Activated CD4-positive, alpha-beta T cell treated with anti-CD3 and anti-CD28 coated beads, Interleukin-2, Interleukin-6, amounts not matched to agents 100 ng/mL and 50 ng/mL, durations not matched to agents 16 hours and 8 hours (primary cell): ENCODE data around the gene SKIL.
A peak's percentile ranks its signal among the peaks of the same experiment; 100 is the strongest.
"Not testable (repeated sequence)": the region's sequence is repeated elsewhere in the genome, so short reads cannot be mapped to it uniquely, and the experiment has no call there.

Source experiments
- DNase-seq: peaks from one replicate; pipeline ENCODE4 v3.0.0-alpha.2; 2020

The SKIL gene

GRCh38 chr3:170357176-170358041, at the start of gene SKIL:
SKIL (plus strand) TSS chr3:170357715; CDS start chr3:170360332, 2,617 bp downstream.
- DNase-seq, result peak; percentile 96

GRCh38 chr3:170309046-170309445, 48.5 kb upstream of the SKIL start:
- no peak for DNase-seq

GRCh38 chr3:170317954-170318353, 39.6 kb upstream of the SKIL start:
- no peak for DNase-seq

DNA sequence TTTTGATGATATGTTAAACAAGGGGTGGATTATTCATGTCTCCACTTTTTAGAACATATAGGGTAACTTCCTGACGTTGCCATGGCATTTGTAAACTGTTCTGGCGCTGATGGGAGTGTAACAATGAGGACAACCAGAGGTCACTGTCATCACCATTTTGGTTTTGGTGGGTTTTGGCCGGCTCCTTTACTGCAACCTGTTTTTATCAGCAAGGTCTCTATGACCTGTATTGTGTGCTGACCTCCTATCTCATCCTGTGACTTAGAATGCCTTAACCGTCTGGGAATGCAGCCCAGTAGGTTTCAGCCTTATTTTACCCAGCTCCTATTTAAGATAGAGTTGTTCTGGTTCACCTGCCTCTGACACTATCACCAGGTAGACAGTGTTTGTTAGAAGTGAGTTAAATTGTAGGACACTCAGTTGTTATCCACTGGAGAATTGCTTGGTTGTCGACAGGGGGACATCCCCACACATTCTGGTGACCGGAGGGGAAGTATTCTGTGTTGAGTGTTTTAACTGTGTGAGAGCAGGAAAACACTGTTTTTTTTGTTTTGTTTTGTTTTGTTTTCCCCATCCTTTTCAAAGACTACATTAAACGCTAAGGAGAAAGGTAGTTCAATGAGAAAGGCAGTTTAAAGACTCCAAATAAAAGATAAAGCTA, 36.9 kb upstream of the SKIL start:
- no peak for DNase-seq

DNA sequence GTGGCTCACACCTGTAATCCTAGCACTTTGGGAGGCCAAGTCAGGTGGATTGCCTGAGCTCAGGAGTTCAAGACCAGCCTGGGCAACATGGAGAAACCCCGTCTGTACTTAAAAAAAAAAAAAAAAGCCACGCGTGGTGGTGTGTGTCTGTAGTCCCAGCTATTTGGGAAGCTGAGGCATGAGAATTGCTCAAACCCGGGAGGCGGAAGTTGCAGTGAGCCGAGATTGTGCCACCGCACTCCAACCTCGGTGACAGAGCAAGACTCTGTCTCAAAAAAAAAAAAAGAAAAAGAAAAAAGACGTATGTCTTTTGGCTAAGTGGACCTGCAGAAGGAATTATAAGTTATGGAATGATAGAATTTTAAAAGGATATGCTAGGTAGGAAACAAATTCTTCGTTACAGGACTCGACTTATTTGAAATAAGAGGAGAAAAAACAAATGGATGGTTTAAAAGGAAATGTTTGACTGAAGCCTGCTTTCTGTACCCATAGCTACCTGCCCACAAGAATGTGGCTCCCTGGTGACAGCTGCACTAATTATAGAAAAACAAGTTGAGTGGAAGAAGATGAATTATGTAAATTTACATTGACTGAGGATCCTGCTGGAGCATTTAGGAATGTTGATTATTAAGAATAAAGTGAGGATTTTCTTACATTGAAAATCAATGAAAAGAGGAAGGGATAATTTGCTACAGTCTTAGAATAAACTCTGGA, 36.0 kb upstream of the SKIL start:
- no peak for DNase-seq

- DNase-seq, result no peak
Measured at GRCh38 chr3:170322566-170323269, 34.8 kb upstream of the SKIL start.

DNA sequence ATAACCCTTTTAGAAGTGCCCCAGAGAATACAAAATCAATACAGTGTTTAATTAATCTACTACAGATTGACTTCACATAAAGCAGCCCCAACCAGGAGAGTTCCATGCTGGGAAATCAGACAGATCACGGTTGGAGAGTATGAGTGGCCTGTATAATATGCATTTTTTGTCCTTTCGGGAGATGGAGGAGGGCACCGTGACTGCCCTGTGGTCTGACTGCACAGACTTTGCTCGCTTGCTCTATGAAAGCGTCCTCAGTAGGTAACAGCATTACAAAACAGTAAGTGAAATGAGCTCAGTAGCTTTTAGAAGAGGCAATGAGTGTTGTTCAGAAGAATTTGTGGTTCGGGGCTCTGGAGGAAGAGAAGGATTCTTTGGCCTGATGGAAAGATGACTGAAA, 34.2 kb upstream of the SKIL start:
- no peak for DNase-seq

- DNase-seq, result no peak
Measured at GRCh38 chr3:170324962-170325361, 32.6 kb upstream of the SKIL start.

- peak; percentile 16 for DNase-seq
Measured at GRCh38 chr3:170327040-170327808, 30.3 kb upstream of the SKIL start.

- not testable (repeated sequence) for DNase-seq
Measured at GRCh38 chr3:170327868-170328548, 29.5 kb upstream of the SKIL start.

DNA sequence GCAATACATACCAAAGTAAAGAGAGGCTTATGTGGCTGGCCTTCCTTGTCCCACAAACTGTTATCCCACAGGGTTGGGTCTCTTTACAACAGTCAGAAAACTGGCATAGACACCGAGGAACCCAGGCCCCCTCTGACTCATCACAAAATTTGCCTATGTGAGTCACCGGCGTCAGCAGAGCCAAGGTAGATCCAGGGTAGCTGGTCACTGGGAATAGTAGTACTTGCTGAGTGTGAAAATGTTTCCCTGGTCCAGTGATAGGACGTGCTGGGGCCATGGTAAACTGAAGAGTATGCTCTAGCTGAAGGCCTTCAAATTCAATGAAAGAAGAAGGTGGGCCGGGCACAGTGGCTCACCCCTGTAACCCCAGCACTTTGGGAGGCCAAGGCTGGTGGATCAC, 27.1 kb upstream of the SKIL start:
- no peak for DNase-seq

DNA sequence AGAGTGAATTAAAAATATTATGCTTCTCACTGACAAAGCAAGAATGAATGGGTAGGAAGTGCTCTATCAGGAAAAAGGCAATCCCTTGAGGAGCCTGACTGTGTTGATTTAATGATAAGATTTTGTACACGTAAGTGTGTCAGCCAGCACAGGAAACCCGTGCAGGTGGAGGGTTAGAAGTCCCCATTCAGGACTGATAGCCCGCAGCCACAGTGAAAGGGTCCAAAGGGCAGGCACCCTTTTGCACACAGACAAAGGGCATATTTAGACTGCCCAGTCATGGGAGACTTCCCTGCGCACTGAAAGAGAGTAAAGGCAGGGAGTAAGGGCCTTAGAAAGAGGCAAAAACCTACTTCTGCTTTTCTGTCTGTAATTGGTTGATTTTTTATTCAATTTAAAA, 26.4 kb upstream of the SKIL start:
- DNase-seq, result no peak

- no peak for DNase-seq
Measured at GRCh38 chr3:170337420-170337819, 20.1 kb upstream of the SKIL start.

DNA sequence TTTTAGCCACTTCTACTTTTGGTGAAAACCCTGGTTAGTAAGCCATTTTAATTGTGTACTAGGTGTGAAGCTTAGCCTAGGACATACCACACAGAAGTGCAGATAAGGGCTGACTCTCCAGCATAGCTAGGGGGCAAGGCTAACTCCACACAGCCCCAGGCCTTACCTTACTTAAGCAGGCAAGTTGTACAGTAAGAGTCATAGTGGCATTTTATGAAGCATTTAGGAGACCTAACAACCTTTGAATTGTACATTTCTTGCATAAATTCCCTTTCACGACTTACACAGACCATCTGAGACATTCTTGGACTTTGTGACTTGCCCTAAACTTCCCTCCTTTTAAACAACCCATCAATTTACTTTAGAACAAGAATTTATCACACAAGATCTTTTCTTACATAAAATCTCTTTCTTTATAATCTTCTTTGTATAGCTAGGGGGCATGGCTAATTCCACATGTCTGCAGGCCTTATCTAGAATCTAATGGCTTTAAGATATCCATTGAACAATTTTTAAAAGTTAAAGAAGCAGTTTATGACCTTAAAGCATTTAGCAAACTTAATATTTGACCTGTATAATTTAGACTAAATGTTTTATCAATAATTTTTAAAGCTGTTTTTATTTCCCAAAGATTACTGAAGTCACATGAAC, 18.7 kb upstream of the SKIL start:
- no peak for DNase-seq

DNA sequence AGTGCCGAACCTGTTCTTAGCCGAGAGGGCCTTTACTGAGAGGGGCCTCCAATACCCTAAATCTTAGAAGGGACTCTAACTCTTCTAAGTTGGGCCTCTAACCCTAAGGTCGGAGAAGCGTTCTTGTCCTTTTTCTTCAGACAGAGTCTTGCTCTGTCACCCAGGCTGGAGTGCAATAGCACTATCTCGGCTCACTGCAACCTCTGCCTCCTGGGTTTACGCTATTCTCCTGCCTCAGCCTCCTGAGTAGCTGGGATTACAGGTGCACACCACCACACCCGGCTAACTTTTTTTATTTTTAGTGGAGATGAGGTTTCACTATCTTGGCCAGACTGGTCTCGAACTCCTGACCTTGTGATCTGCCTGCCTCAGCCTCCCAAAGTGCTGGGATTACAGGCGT, 15.2 kb upstream of the SKIL start:
- not testable (repeated sequence) for DNase-seq

GRCh38 chr3:170343859-170344258, 13.7 kb upstream of the SKIL start:
- not testable (repeated sequence) for DNase-seq

GRCh38 chr3:170344971-170345370, 12.5 kb upstream of the SKIL start:
- no peak for DNase-seq

- DNase-seq, result no peak
Measured at GRCh38 chr3:170346481-170347392, 10.8 kb upstream of the SKIL start.

DNA sequence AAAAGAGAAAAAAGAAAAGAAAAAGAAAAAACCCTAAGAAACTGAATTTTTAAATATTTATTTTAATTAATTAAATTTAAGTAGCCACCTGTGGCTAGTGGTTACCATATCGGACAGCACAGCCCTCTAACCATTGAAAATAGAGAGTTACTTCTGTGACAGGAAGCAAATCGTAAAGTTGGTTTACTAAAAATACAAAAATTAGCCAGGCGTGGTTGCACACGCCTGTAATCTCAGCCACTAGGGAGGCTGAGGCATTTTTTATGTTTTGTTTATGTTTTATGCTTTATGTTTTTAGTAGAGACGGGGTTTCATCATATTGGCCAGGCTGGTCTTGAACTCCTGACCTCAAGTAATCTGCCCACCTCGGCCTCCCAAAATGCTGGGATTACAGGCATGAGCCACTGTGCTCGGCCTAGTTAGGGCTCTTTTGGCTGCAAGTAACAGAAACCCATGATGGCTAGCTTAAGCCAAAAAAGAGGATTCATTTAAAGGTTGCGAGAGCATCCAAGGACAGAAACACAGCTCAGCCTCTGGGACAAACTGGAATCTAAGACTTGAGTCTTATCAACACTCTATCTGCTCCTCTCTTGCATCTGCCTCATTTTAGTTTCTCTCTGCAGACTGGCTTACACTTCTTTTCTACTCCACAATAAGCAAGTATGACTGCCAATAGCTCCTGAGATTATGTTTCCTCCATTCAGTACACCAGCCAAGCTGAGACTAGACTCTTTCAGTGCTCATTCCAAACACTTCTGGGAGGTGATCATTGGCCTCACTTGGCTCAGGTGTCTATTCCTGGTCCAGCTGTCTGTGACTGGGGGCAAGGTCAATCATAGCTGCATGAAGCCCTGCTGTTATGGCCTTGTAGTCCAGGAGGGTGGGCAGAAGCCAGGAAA, 6.8 kb upstream of the SKIL start:
- no peak for DNase-seq
